GM23338 (cell line): Measurements from ENCODE around the gene FLT1.

ENCODE experiments used
- CREB1 ChIP-seq: fragments of 250-450 bp; sonication (Bioruptor Pico); IDR thresholded peaks from 2 replicates; pipeline ENCODE4 v1.5.0; 2020; ENCODE audit warnings: low read depth, mild to moderate bottlenecking, moderate library complexity
- EZH2 ChIP-seq: fragments of 200-600 bp; sonication (generic); IDR thresholded peaks from one replicate; pipeline ENCODE4 v1.8.0; 2017; ENCODE audit warnings: antibody characterized with exemption, mild to moderate bottlenecking, low read depth; ENCODE audit not compliant: unreplicated experiment
- EZH2phosphoT487 ChIP-seq: fragments of 200-600 bp; sonication (generic); IDR thresholded peaks from one replicate; pipeline ENCODE4 v1.8.1; 2018; ENCODE audit warnings: antibody characterized with exemption; ENCODE audit not compliant: unreplicated experiment
- NANOG ChIP-seq: IDR thresholded peaks from 2 replicates; pipeline ENCODE4 v1.6.1; 2016; ENCODE audit warnings: antibody characterized with exemption, borderline replicate concordance
- POLR2AphosphoS5 ChIP-seq: IDR thresholded peaks from 2 replicates; pipeline ENCODE4 v1.6.1; 2016; ENCODE audit warnings: antibody characterized with exemption, low read depth
- REST ChIP-seq: IDR thresholded peaks from one replicate; pipeline ENCODE4 v1.6.1; 2018; ENCODE audit warnings: antibody characterized with exemption; ENCODE audit not compliant: unreplicated experiment
- STAT1 ChIP-seq: IDR thresholded peaks from one replicate; pipeline ENCODE4 v1.6.1; 2016; ENCODE audit warnings: antibody characterized with exemption; ENCODE audit not compliant: unreplicated experiment
- ZNF114 ChIP-seq: fragments of 250-450 bp; sonication (Bioruptor Pico); IDR thresholded peaks from 2 replicates; pipeline ENCODE4 v1.5.0; 2020; ENCODE audit warnings: mild to moderate bottlenecking, moderate library complexity
- TF ChIP-seq, protein P1 (sequence below), 2 experiments: fragments of 200-600 bp in 1 of 2; sonication (generic) in 1 of 2; conservative IDR thresholded peaks; 2 replicates each; pipeline versions ENCODE4 v1.5.1 to v1.6.1; 2016 to 2017; ENCODE audit warnings: antibody characterized with exemption in 2 of 2, low read depth in 2 of 2, mild to moderate bottlenecking in 2 of 2, moderate library complexity in 1 of 2
- TF ChIP-seq, protein P2 (sequence below): IDR thresholded peaks from 2 replicates; pipeline ENCODE4 v1.6.1; 2016; ENCODE audit warnings: antibody characterized with exemption

DNA sequence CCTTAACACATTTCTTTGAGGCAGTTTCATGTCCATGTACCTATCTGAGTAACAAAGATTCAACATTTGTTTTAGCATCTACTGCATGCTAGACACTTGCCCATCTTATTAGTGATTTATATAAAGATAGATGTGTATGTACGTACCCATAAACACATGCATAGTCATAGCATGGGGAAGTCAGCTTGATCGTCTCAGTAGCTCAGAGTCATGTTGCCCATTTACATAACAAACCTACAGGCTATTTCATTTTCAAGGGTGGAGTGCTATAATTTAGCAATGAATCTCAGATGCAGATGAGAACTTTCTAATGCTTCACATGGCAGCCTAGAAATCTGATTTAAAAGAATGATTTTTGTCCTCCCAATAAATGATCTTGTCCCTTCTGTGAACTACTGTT, 23.5 kb downstream of the FLT1 start:
- TF ChIP-seq, protein P1, sequence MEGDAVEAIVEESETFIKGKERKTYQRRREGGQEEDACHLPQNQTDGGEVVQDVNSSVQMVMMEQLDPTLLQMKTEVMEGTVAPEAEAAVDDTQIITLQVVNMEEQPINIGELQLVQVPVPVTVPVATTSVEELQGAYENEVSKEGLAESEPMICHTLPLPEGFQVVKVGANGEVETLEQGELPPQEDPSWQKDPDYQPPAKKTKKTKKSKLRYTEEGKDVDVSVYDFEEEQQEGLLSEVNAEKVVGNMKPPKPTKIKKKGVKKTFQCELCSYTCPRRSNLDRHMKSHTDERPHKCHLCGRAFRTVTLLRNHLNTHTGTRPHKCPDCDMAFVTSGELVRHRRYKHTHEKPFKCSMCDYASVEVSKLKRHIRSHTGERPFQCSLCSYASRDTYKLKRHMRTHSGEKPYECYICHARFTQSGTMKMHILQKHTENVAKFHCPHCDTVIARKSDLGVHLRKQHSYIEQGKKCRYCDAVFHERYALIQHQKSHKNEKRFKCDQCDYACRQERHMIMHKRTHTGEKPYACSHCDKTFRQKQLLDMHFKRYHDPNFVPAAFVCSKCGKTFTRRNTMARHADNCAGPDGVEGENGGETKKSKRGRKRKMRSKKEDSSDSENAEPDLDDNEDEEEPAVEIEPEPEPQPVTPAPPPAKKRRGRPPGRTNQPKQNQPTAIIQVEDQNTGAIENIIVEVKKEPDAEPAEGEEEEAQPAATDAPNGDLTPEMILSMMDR (conservative IDR thresholded peaks at IDR 0.05; ENCODE audit: low read depth in 2 of 2), result no peak
- TF ChIP-seq NANOG, result no peak
- no peak for TF ChIP-seq REST
- no peak for TF ChIP-seq EZH2
- no peak for TF ChIP-seq POLR2AphosphoS5
- no peak for TF ChIP-seq ZNF114
- TF ChIP-seq EZH2phosphoT487, result no peak
- TF ChIP-seq CREB1, result no peak
- TF ChIP-seq, protein P2, sequence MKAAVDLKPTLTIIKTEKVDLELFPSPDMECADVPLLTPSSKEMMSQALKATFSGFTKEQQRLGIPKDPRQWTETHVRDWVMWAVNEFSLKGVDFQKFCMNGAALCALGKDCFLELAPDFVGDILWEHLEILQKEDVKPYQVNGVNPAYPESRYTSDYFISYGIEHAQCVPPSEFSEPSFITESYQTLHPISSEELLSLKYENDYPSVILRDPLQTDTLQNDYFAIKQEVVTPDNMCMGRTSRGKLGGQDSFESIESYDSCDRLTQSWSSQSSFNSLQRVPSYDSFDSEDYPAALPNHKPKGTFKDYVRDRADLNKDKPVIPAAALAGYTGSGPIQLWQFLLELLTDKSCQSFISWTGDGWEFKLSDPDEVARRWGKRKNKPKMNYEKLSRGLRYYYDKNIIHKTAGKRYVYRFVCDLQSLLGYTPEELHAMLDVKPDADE, result no peak
- TF ChIP-seq STAT1, result no peak
